GM19372 (cell line): ENCODE results near the gene PDPR.
A peak's percentile ranks its signal among the peaks of the same experiment; 100 is the strongest.
"Not testable (repeated sequence)": the region's sequence is repeated elsewhere in the genome, so short reads cannot be mapped to it uniquely, and the experiment has no call there.

Source experiments
- ATAC-seq: cut with Tn5 transposase; IDR thresholded peaks from one replicate; pipeline ENCODE4 v1.9.1; 2021; ENCODE audit warnings: mild to moderate bottlenecking, low read depth, moderate library complexity; ENCODE audit not compliant: unreplicated experiment

Gene PDPR

DNA sequence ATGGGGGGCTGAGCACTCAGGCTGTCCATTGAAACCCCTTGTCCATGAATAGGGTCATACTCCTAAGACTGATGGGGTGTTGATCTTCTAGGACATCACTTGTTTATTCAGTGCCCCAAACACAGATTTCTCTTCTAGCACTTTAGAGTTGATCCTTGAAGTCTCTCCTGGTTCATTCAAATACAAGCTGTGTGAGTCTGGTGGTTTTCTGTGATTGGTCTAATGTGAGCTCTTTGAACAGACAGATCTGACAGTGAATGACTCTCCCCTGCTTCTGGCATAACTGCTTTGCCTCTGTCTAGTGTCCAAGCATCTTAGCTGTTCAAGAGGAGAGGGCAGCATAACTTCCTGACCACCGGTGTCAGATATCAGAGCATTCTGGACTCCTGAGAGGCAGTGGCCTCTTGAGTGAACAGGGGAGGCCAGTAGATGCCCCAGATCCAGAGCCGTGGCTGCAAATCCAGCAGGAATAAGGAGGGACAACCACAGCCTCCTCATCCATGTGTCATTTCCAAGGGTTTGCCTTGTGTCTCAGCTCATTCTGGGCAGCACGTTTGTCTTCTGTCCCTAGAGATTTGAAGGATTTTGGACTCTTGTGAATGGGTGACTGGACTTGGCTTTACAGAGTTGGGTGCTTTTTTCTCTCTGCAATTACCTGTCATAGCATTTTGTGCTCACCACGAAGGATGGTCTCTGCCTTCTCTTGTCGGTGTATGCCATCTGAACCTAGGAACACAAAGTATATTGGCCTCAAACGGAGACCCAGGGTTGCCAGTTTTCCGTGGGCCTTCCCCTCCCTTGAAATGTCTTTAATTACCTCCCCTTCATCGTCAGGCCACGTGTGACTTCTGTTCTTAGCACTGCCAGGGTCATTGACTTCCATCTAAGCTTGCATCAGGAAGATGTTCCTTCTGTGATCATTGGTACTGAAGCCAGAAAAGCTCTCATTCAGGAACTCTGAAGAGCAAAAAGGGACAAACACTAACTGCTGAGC, 45.5 kb downstream of the PDPR start:
- ATAC-seq, result no peak

DNA sequence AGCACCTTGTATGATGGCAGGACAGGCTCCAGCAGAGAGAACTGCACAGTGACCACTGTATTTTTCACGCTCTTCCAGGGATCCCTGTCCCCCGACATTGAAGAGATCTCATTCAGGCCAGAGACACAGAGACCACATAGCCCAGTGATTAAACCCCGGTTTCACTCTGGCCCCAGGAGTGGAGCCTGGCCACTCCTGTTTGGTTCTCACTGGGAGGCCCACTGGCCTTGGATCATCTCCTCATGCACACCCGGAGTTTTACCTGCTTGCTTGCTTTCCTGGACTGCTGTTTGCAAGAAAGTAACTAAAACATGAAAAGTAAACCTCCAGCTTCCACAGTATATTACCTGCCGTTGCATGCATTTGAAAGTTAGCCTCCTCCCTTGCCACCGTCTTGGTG, 46.3 kb downstream of the PDPR start:
- no peak for ATAC-seq

DNA sequence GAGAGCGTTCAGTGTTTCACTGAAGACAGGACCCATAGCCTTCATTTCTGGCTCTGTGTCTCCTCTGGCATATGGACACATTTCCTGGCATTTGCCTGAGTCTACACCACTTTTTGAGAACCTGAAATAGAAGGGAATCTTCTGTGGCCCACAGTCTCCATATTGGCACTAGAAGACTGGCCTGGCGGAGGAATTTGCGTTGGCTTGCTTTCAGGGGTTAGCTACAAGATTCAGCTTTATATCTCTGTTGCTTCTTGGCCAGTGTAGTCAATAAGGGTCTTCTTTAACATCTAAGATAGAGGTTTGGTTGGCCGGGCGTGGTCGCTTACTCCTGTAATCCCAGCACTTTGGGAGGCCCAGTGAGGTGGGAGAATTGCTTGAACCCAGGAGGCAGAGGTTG, 46.7 kb downstream of the PDPR start:
- no peak for ATAC-seq

DNA sequence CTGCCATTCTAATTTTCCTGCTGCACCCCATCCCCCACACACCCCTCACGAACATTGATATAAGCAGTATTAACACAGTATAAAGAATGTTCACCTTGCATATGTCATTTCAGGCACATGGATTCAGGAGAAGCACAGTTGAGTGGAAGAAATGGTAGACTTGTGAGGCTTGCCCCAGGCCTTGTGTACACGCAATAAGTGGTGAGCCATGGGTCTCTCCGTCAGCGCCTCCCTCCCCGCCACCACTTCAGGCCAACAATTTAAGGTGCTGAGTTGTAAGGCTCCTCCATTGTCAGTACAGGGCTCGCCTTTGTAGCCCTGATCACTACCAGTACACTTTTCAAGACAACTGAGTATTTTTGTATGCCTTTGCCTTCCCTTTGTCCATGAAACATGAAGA, 47.2 kb downstream of the PDPR start:
- no peak for ATAC-seq

DNA sequence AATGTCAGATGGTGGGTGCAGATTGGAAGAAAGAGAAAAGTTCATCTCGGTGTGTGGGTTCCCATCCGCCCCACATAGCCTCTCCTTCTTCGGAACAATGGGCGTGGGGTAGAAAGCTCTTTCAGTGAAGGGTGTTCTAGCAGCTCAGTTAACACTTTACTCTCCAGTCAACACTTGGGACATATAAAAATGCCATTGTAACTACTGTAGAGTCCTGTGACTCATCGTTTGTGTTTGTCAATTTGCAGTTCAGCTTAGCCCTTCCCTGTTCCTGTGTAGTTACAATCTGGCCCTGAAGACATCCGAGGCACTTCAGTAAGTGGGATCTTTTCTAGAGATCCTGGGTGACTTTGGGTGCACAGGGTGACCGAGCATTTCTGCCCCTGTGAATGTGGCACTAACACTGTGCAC, 47.9 kb downstream of the PDPR start:
- no peak for ATAC-seq

DNA sequence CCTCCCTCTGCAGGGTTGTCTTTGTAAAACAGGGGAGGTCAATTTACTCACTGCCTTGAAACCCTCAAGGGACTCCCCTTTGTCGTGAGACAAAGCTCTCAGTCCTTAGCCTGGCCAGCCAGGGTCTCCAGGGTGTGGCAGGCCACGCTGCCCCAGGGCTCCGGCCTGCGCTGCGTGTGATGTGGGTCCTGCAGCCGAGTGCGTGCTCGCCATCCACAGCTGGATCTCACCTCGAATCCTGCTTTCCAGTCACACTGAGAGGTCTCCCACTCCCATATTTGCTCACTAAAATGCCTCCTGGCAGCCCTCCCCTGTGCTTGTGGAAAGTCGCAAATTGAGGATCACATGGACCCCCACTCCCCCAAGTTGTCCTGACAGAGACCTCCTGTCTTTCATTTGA, 49.5 kb downstream of the PDPR start:
- no peak for ATAC-seq

DNA sequence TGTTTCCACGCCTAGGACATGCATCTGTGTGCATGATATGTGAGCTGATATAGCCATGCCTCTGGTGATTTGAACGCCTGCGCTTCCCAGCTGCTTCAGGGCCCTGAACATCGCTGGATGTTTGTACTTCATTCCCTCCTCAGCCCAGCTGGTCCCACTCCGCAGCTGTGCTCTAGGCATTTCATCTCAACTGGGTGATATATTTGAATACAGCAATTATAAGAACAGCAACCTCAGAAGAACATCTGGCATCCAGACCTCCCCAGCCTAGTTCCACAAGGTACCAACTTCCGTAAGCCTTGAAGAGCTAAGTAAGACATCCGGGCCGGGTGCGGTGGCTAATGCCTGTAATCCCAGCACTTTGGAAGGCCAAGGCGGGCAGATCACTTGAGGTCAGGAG, 52.6 kb downstream of the PDPR start:
- not testable (repeated sequence) for ATAC-seq

DNA sequence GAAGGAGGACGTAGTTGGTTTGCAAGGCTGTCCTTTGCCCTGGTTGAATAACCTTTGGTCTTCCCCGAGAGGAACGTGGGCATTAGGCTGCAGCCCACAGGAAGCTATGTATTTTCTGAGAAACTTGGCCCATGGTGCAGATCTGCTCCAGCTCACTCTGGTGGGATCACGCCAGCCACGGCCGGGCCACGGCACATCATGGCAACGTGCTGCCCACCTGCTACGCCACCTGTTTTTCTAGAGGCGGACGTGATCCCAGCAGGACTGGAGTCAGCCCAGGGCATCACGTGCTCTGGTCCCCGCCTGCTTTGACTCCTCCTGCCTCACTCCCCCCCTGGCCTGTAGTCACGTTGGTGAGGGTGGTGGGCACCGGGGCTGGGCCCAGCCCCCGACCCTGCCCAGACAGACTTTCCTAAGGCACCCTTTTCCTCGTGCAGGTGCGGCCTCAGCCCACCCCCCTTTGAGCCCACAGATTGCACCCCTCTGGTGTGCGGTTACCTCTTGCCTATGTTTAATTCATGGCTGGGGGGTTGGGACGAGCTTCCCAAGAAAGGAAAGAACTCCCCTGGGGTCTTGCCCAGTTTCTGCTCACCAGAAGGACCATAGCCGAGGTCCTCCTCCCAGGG, 59.2 kb downstream of the PDPR start, which contains the start of gene CLEC18C:
CLEC18C (plus strand) TSS at position 576 of the 626 bp plus-strand sequence. CDS start 492 bp downstream, outside the sequence.
- not testable (repeated sequence) for ATAC-seq

DNA sequence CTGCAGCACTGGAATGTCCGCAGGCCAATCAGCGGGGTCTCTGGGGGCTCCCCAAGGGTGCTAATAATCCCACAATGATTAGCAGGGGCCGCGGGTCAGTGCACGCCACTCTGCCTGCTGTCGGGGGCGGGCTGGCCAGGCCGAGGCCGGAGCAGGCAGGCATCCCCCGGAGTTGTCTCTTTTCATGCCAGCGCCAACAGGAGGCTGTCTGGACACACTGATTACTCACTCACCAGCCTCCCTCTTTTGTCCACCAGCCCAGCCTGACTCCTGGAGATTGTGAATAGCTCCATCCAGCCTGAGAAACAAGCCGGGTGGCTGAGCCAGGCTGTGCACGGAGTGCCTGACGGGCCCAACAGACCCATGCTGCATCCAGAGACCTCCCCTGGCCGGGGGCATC, 59.8 kb downstream of the PDPR start:
- ATAC-seq, result not testable (repeated sequence)

DNA sequence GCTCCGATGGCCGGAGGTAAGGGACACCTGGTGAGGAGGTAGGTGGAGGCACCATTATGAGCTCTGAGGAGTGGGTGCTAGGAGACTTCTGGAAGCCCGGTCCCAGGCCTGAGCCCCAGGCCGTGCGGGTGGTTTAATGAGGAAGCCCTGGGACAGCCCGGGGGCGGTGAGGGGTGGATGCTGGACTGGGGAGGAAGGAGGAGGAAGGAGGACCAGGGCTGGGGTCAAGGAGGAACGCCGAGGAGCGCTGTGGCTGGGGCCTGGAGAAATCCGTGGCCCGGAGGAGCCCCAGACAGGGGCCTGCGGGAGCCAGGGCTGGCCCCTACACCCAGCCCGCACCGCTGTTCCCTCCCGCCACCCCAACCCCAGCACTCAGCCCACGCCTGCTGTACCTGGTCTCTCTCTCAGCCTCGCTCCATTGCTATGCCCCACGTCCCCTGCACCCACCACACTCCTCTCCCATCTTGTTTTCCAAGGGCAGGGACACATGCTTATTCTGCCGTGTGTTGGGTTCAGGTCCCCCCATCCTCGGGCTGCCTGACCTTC, 60.3 kb downstream of the PDPR start:
- ATAC-seq, result not testable (repeated sequence)

DNA sequence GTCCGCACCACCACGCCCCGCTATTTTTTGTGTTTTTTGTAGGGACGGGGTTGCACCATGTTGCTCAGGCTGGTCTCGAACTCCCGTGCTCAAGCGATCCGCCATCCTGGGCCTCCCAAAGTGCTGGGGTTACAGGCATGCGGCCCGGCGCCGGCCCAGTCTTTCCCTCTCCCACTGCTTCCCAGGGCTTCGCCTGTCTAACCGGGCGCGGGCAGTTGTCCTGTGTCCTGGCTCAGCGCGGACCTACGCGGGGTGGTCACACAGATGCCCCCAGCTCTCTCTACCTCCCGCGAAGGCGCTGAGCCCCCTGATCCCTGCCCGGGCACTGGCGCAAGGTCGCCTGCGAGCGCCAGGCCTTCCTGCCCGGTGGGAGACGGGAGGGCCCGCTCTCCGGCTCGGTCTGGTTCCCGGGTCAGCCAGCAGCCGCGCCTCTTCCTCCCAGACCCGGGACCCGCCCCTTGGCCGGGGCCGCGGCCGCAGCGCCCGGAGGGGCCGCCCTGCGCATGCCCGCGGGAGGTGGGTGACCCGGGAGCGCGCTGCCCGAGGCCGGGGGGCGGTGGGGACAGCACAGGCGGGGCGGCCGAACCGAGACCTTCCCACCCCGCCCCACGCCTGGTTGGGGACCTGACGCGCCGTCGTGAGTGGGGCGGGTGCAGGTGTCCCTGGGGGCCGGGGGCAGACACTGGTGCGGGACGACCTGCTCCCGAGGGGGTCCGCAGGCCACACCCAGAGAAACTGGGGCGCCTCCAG, 73.9 kb downstream of the PDPR start:
- peak; percentile 67 for ATAC-seq

DNA sequence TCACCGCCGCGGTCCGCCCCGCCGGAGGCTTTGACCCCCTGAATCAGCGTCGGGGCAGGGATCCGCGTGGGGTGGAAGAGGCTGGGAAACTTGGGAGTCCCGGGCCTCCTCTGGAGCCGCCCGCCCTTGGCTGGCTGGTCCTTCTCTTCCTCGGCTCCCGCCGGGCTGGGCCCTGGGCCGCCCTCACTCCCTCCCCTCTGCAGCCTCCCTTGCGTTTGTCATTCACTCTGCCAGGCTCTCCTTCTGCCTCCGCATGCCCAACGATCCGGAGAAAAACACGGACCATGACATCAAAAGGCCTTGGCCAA, 74.4 kb downstream of the PDPR start:
- ATAC-seq, result not testable (repeated sequence)

DNA sequence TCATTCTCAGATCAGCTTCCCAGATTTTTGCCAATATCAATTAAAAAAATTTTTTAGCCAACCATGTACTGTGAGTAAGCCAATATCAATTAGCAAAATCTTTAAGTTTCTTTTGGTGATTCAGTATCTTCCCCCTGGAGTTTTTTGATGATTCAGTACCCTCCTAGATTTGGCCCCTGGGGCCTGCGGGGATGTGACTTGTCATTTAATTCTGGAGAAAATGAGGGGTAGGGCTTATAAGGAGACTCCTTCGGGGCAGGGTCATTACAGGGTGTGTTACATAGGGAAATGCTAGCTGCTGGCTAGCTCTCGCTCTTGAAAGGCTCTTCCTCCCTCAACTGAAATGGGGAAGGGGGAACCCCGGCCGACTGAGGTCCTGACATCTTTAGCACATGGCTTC, 76.4 kb downstream of the PDPR start:
- not testable (repeated sequence) for ATAC-seq

DNA sequence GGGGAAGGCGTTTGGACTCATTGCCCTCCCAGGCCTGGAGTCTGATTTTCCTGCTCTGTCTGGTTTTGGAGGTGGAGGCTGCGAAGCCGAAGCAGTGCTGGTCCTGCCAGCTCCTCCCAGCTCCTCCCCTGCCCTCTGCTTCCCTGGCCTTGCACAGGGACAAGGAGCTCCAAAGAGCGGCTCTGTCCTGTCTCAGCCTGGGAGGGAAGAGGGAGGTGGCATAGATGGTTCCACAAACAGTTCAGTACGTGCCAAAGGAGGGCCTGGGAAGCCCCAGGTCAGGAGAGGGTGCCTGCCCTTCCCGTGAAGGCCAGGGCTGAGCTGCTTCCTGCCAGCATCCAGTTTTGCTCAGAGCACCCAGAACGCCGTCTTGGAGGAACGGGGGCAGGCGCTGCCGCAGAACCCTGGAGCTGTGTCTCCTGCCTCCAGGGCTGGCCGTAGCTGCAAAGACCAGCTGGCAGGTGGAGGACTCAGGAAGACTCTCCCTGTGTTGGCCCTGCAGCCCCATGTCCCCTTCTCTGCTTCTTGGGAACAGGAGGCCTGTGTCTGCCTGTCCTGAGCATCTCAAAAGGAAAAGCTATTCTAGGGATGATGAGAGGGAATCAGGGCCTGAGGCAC, 82.7 kb downstream of the PDPR start:
- not testable (repeated sequence) for ATAC-seq

DNA sequence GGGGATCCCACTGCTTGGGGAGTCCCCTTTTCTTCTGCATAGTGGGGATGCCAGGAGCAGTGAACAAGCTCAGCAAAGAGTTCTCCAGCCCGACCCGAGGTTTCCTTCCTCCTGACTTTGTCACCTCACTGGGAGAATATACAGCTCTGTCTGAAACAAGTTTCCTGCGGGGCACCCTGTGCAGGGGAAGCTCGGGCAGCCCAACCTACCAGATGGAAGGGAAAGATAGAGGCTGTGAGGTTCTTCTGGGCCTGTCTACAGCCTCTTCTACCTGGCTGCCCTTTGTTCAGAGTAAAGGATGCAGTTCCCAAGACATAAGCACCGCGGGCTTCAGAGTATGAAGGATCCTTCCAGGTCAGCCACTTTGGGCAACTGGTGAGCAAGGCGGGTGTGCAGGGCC, 83.5 kb downstream of the PDPR start:
- not testable (repeated sequence) for ATAC-seq

DNA sequence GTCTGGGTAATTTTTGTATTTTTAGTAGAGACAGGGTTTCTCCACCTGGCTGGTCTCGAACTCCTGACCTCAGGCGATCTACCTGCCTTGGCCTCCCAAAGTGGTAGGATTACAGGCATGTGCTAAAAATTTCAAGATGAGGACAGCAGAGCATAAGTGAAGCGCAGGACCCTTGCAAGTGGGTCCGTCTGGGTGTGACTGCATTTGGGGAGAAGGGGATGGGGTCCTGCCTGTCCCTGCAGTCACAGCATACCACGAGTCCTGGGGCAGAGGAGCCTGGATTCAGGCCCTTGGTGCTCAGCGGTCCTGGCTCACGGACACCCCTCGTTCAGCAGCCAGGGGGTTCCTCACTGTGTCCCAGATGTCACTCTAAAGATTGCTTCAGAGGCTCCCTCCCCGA, 84.1 kb downstream of the PDPR start:
- ATAC-seq, result not testable (repeated sequence)

DNA sequence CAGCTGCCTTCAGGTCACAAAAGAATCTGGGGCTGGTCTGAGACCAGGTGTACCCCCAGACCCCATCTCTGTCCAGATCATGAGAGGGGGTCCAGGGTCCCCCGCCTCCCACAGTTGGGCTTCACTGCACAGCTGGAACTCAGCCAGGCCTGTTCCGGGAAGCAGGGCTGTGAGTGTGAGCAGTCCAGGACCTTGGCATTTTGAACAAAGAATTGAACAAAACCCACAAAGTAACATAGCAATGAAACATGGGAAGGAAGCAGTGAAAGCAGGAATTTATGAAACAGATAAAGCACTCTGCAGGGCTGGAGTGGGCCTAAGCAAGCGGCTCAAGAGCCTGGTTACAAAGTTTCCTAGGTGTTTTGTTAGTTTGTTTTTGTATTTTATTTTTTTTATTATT, 84.5 kb downstream of the PDPR start:
- ATAC-seq, result not testable (repeated sequence)

DNA sequence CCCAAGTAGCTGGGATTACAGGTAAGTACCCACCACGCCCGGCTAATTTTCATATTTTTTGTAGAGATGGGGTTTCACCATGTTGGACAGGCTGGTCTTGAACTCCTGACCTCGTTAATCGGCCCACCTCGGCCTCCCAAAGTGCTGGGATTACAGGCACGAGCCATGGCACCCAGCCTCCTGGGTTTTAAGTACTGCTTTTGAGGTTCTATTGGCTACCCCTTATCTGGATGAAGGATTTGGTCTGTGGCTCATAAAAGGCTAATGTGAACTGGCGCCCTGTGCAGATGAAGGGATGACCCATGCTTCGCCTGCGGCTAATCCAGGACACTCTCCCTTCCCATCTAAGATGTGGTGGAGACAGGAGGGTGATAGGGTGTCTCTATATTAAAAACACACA, 85.0 kb downstream of the PDPR start:
- ATAC-seq, result not testable (repeated sequence)

DNA sequence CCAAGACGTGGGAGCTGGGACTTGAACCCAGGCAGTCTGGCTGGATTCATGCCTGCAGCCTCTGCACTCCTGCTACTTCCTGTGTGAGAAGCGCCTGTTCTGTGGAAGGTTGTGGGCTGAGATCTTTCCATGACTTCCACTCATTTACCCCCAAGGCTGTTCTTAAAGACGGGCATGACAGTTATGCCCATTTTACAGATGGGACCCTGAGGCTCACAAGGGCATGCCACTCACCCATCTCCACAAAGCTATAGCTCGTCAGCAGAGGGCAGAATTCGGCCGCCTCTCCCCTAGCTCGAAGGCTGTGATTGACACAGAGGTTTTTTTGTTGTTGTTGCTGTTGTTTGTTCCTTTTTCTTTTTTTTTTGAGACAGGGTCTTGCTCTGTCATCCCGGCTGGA, 85.9 kb downstream of the PDPR start:
- not testable (repeated sequence) for ATAC-seq

DNA sequence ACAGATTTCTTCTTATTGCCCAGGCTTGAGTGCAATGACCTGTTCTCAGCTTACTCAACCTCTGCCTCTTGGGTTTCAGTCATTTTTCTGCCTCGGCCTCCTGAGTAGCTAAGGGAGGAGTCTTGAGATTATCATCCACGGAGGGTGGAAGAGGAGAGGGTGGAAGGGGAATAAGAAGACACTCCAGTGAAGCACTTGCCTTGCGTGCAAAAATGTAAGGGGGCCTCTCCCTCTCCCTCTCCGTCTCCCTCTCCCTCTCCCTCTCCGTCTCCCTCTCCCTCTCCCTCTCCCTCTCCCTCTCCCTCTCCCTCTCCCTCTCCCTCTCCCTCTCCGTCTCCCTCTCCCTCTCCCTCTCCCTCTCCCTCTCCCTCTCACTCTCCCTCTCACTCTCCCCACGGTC, 89.4 kb downstream of the PDPR start:
- ATAC-seq, result not testable (repeated sequence)
